NCI-H1694 treated with DMSO at 0.1 percent for 48 hours (cell line): ENCODE data around the gene PRKCE.
A peak's percentile ranks its signal among the peaks of the same experiment; 100 is the strongest.
"Not testable (repeated sequence)": the region's sequence is repeated elsewhere in the genome, so short reads cannot be mapped to it uniquely, and the experiment has no call there.

Experiments
- DNase-seq: peaks from one replicate; lab custom pipeline; 2025; lab: John Stamatoyannopoulos, UW

PRKCE gene

DNA sequence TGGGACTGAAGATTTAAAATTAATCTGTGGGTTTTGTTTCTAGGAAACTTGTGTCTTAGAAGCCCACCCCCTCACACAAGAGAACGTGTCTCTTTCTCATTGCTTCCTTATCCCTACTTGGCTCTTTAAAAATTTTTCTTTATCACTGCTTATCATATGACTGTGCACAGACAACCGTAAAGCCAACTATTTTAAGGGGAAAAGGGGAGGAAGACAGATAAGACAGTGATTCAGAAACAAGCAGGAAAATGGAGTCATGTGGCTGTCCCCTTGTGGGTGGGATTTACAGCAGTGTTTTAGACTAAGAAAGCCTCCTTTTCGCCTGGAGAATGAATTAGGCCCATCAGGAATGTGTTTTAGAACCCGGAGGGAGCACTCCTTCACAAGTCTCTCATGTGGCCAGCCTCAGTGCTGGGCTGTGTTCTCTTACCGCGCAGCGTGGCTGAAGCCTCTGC, 17.6 kb downstream of the PRKCE start:
- no peak for DNase-seq

- DNase-seq, result no peak
These were observed 19.2 kb downstream of the PRKCE start for GRCh38 chr2:45670646-45671045.

DNA sequence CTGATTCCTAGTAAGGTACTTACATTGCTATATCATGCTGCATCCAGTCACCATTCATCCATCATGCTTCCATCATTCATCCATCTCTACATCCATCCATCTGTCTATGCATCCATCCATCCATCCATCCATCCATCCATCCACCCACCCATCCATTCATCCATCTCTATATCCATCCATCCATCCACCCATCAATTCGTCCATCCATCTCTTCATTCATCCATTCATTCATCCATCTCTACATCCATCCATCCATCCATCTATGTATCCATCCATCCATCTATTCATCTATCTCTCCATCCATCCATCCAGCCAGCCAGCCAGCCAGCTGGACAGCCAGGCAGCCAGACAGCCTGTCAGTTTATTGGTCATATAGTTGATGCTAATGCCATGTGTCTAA, 20.7 kb downstream of the PRKCE start:
- no peak for DNase-seq

DNA sequence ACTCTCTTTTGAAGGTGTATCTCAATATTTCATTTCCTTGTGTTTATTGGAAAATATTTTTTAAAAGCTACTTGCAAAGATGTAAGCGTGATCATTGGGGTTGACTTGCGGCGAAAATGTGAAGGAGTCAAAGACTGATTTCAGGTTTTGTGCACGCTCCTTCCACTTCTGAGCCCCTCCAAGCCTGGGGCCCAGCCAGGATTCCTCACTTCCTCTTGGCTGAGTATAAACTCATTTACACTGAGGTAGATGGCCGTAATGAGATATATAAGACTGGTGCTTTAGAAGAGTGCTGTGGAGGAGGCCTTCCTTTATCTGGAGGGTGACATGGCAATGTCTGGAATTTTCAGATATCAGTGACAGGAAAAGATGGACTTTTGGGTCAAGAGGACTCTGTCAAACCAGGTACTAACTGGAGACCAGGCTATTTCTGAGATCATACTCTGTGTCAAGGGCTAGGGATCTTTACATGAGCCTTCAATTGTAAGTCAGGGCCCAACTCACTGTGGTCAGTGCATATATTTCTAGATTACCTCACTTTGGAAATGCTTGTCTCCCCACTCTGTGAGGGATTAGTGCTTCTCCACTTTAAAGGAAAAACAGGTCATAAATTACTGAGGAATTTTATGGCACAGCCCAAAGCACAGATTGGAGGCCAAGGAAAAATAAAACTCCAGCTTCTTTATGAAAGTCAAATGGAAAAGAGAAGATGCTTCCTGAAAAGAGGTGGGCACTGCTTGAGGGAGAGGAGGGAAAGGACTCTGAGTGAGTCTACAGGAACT, 22.8 kb downstream of the PRKCE start:
- no peak for DNase-seq

GRCh38 chr2:45675263-45675812, 23.9 kb downstream of the PRKCE start:
- peak; percentile 39 for DNase-seq

DNA sequence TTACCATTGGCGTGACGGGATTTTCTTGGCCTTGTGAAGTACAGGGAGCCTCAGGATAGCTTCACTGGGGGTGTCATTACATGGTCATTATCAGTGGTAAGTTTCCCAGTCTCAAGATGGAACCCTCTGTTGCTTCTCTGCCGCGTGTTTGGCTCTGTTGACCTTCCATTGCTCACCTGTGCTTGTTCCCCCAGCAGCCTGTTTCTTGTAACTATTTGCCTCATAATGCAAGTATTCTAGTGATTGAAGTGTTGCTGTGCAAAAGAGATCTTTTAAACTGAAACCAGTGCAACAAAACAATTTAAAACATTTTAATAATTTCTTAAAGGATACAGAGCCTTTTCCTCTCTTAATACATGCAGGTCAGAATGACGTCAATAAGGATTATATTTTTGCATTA, 24.6 kb downstream of the PRKCE start:
- DNase-seq, result no peak

GRCh38 chr2:45678791-45679348, 27.4 kb downstream of the PRKCE start:
- DNase-seq, result no peak

GRCh38 chr2:45680351-45680967, 29.0 kb downstream of the PRKCE start:
- no peak for DNase-seq

DNA sequence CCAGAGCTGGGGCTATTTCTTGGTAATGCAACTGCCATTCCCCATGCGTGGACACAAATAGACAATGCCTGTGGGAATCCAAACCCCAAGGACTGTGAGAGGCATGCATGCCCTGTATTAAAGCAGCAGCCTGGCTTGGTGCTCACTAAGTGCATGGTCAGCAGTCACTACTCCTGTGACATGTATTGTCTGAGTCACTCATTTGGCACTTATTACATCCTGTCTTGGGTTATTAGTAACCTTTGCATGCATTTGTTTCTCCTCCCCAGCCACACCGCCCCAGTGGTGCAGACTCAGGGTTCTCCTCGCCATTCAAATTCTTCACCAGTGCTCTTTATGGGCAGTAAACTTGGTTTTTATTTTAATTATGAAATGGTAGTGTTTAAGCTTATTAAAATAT, 30.2 kb downstream of the PRKCE start:
- no peak for DNase-seq

- no peak for DNase-seq
These were observed 31.8 kb downstream of the PRKCE start for GRCh38 chr2:45683292-45683691.

GRCh38 chr2:45684756-45685155, 33.3 kb downstream of the PRKCE start:
- no peak for DNase-seq

DNA sequence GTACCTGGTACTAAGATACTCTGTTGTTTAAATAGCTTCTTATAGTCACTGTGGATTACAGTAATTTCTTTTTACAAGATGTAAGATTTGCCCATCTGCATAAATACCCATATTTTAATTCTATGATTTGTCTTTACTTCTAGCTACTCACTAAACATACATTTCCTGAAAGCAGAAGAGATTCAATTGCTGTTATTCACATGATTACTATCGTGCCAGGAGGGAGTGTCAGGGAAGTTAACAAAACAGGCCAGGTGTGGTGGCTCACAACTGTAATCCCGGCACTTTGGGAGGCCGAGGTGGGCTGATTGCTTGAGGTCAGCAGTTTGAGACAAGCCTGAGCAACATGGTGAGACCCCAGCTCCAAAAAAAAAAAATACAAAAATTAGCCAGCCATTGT, 33.8 kb downstream of the PRKCE start:
- no peak for DNase-seq

GRCh38 chr2:45687964-45688363, 36.5 kb downstream of the PRKCE start:
- no peak for DNase-seq

DNA sequence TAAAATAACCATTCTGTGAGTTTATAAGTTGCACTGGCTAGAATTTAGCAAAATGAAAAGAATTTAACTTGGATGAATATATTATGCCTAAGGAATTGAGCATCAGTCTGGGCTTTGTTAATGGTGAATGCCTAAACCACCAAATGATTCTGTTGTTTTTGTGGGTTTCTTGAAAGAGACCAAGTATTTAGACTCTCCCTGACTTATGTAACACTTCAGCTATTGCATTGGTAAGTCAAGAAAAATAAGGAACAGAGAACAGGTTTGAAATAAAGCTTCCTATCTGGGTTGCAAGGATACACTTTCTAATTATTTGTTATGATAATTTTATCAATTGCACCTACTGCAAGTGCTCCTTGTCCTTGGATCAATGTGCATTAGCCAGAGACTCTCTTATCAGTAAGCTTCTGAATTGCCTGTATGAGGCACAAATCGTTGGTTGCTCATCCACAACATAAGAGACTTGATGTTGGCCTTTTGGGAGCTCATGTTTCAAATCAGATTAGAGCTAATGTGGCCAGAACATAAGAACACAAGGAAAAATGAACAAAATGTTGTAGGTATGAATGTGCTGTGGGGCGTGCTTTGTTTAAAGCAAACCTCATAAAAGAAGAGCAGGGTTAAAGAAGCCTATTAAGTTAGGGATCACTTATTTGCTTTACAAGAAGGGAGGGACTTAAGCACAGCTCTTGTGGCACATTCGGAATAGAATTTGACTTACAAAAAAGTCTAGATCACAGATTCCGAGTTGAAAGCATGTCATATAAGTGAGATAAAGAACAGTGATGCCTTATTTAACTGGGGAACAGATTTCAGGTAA, 37.2 kb downstream of the PRKCE start:
- DNase-seq, result no peak

DNA sequence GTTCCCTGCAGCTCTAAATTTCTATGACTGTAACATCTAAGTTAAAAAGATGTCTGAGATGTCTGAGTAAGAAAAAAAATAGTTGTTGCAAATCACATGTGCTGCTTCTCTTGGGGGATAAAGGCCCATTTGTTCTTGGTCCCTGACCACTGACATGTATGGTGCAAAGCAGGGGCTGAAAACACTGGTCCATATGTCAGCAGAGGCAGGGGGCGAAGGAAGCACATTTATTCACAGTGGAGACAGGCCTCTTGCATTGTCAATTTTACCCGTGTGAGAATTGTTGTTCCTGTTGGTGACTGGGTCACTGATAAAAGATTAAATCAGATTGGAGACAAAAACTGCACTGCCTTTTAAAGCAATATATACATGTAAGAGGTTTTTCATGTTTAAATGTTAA, 38.8 kb downstream of the PRKCE start:
- no peak for DNase-seq

DNA sequence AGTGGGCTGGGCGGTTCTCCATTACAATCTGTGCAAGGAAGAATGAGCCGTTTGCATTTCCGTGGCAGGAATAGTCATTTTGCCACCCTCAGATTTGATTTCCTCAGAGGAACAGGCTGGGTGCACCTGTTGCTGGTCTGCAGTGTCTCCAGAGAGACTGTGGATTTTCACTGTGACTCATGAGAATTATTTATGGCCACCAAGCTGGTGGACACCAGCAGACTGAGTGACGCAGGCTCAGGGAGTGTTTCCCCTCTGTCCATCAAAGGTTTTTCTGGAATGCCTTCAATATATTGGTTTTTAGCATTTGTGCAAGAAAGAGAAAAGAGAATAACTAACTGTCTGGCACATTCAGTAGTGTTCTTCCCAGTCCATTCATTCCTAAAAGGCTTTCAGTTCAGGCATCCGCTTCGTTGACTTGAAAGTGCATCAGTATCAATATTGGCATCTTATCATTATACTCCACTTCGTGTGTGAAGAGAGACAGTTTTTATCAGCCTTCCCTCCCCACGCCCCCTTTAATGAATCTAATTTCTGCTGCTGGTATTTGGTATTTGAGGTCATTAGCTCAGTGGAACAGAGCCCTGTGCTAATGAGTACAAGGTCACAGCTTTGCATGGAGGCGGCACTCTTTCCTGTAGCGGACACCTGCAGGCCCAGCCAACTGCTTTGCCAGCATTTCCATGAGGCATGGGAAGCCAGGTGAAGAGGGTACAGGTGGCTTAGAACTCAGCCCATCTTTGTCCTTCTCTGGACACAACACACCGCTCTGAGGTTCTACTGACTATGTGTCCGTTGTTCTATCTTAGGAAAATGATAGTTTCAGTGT, 39.9 kb downstream of the PRKCE start:
- DNase-seq, result no peak

- no peak for DNase-seq
These were observed 41.1 kb downstream of the PRKCE start for GRCh38 chr2:45692566-45692965.

- not testable (repeated sequence) for DNase-seq
These were observed 44.1 kb downstream of the PRKCE start for GRCh38 chr2:45695480-45696007.

DNA sequence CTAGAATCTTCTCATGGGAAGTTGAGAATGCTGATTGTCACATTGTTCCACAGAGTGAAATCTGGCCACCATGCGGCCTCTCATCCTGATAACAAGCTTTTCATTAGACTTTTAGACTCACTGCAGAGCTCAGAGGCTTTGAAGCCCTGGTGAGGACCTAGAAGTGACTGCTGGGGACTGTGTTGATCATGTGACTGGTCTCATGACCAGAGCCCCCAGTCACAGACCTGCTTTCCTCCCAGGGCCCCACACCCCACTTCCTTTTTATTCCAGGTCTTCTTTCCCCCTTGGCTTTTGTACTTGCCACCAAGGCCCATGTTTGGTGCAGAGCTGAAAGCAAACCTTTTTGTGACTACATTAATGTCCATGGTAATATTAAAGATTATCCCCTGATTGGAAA, 45.2 kb downstream of the PRKCE start:
- DNase-seq, result no peak

GRCh38 chr2:45697190-45697589, 45.7 kb downstream of the PRKCE start:
- DNase-seq, result no peak

DNA sequence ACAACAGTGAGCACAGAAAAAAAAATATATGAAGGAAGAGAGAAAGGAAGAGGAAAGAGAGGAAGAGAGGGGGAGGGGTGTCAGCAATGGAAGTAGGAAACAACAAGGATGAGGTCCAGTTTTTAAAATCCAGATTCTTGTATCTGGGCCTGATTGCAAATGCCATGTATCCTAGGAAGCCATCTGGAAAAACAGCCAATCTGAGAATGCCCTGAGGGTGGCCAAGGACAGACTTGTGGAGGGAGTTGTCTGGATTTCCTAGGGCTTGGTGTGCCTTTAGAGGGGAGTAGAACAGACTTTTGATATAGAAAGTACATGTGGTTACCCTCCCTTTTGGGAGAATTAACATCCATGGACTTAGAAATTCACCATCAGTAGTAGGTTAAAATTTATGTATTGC, 47.1 kb downstream of the PRKCE start:
- no peak for DNase-seq
